HL-60 (cell line): ENCODE measurements around the gene FLNC.

ENCODE experiments used
- DNase-seq, 2 experiments: peaks; one replicate each; pipeline ENCODE4 v3.0.0-alpha.2; 2010 to 2020; ENCODE audit warnings: low read depth in 1 of 2, low spot score in 1 of 2
- H3K27ac ChIP-seq: fragments of 250-450 bp; sonication (Bioruptor Pico); replicated peaks from 2 replicates; pipeline ENCODE4 v1.5.1; 2020; ENCODE audit warnings: mild to moderate bottlenecking, moderate library complexity
- H3K27me3 ChIP-seq: fragments of 250-450 bp; sonication (Bioruptor Pico); 2 replicates; pipeline ENCODE4 v1.5.1; 2021; ENCODE audit warnings: mild to moderate bottlenecking, moderate library complexity; ENCODE audit not compliant: insufficient read depth, poor library complexity, severe bottlenecking
- H3K4me3 ChIP-seq: replicated peaks from 2 replicates; pipeline ENCODE4 v1.5.1; 2011; ENCODE audit warnings: mild to moderate bottlenecking, control low read depth, low read length; ENCODE audit not compliant: insufficient read depth
- CTCF ChIP-seq: IDR thresholded peaks from one replicate; pipeline ENCODE4 v1.5.1; 2011; ENCODE audit warnings: low read length, control low read depth, inconsistent platforms; ENCODE audit not compliant: insufficient read depth
- GABPA ChIP-seq: IDR thresholded peaks from 2 replicates; pipeline ENCODE4 v1.6.1; 2012; ENCODE audit warnings: low read depth
- POLR2AphosphoS5 ChIP-seq: IDR thresholded peaks from 2 replicates; pipeline ENCODE4 v1.6.1; 2012; ENCODE audit warnings: low read depth
- REST ChIP-seq: IDR thresholded peaks from 2 replicates; pipeline ENCODE4 v1.6.1; 2012; ENCODE audit warnings: low read depth; ENCODE audit not compliant: insufficient replicate concordance
- SPI1 ChIP-seq: IDR thresholded peaks from 2 replicates; pipeline ENCODE4 v1.6.1; 2012; ENCODE audit warnings: low read depth, mild to moderate bottlenecking, borderline replicate concordance

FLNC gene

GRCh38 chr7:128814499-128814898 lies 15.7 kb upstream of the FLNC start:
- no peak for DNase-seq
- Histone ChIP-seq H3K27ac (no peak overlapping the region), H3K4me3 (no peak overlapping the region), H3K27me3 (no peaks in the 10 kb centered on the region)
- TF ChIP-seq REST = no peak
- no peak for TF ChIP-seq POLR2AphosphoS5
- TF ChIP-seq CTCF = no peak
- TF ChIP-seq SPI1 = no peak
- no peak for TF ChIP-seq GABPA

GRCh38 chr7:128815289-128815942 lies 14.8 kb upstream of the FLNC start:
- Histone ChIP-seq H3K27ac (no peak overlapping the region), H3K27me3 (no peaks in the 10 kb centered on the region), H3K4me3 (no peak overlapping the region)
- TF ChIP-seq POLR2AphosphoS5 = no peak
- TF ChIP-seq SPI1 = peak; percentile 66
- DNase-seq = no peak

- no peak overlapping the region for H3K4me3 ChIP-seq
- TF ChIP-seq POLR2AphosphoS5 (no peak), SPI1 (no peak), REST (no peak), CTCF (no peak), GABPA (no peak)
- H3K27me3 ChIP-seq = no peaks in the 10 kb centered on the region
- DNase-seq = no peak
- H3K27ac ChIP-seq = no peak overlapping the region
Observed at GRCh38 chr7:128818694-128819093, 11.5 kb upstream of the FLNC start.

GRCh38 chr7:128821724-128822123 lies 8.5 kb upstream of the FLNC start:
- Histone ChIP-seq H3K27me3 (no peaks in the 10 kb centered on the region), H3K27ac (no peak overlapping the region), H3K4me3 (no peak overlapping the region)
- no peak for DNase-seq
- TF ChIP-seq GABPA (no peak), POLR2AphosphoS5 (no peak), CTCF (no peak), REST (no peak), SPI1 (no peak)
